GM21390 (cell line): ENCODE measurements around the gene EXOC6B.
"Not testable (repeated sequence)": the region's sequence is repeated elsewhere in the genome, so short reads cannot be mapped to it uniquely, and the experiment has no call there.

Experiments used
- ATAC-seq: cut with Tn5 transposase; IDR thresholded peaks from one replicate; pipeline ENCODE4 v1.9.1; 2021; ENCODE audit not compliant: unreplicated experiment

The EXOC6B gene

DNA sequence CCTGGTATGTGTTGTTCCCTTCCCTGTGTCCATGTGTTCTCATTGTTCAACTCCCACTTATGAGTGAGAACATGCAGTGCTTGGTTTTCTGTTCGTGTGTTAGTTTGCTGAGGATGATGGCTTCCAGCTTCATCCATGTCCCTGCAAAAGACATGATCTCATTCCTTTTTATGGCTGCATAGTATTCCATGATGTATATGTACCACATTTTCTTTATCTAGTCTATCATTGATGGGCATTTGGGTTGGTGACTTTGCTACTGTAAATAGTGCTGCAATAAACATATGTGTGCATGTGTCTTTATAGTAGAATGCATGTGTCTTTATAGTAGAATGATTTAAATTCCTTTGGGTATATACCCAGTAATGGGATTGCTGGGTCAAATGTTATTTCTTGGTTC, 341.2 kb downstream of the EXOC6B start:
- not testable (repeated sequence) for ATAC-seq

- ATAC-seq = no peak
These were observed 342.5 kb downstream of the EXOC6B start for GRCh38 chr2:72483346-72483745.

- no peak for ATAC-seq
These were observed 350.6 kb downstream of the EXOC6B start for GRCh38 chr2:72475246-72475645.

DNA sequence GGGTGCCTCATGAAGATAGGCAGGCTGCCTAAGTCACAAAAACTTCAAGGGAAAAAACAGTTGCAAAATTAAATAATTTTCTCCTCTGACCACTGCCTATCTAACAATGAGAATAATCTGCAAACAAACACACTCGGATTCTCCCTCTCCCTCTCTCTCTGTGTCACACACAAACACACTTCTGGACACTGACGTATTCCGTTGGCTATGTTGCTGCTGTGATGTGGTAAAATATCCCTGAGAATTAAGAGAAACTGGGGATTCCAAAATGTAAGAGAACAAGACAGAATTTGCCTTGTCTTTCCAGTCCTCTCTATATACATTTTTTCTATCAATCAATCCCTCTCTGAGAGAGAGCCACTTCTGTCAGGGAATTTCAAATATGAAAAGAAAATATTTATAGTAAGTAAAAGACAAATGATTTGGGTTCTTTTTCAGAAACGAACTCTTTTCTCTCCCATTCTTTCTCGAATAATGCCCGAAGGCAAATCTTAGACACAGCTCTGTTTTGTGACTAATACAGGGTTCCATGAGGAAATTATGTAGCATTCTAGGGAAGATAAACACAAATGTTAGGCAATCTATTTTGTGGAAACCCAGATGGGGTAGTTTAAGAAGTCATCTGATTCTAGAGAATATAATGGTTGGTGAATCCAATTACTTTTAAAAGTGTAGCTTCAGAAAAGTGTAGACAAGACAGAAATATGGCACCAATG, 367.9 kb downstream of the EXOC6B start:
- no peak for ATAC-seq

- ATAC-seq = no peak
These were observed 371.6 kb downstream of the EXOC6B start for GRCh38 chr2:72454189-72454588.

- no peak for ATAC-seq
These were observed 383.6 kb downstream of the EXOC6B start for GRCh38 chr2:72442270-72442669.

GRCh38 chr2:72439892-72440291, 385.9 kb downstream of the EXOC6B start:
- ATAC-seq = no peak

GRCh38 chr2:72438364-72438763, 387.5 kb downstream of the EXOC6B start:
- ATAC-seq = no peak

DNA sequence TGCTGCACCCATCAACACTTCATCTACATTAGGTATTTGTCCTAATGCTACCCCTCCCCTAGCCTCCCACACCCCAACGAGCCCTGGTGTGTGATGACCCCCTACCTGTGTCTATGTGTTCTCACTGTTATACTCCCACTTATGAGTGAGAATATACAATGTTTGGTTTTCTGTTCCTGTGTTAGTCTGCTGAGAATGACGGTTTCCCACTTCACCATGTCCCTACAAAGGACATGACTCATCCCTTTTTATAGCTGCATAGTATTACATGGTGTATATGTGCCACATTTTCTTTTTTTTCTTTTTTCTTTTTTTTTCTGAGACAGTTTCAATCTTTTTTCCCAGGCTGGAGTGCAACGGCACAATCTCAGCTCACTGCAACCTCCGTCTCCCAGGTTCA, 394.1 kb downstream of the EXOC6B start:
- ATAC-seq = no peak

- ATAC-seq = no peak
These were observed 398.6 kb downstream of the EXOC6B start for GRCh38 chr2:72427022-72427861.

DNA sequence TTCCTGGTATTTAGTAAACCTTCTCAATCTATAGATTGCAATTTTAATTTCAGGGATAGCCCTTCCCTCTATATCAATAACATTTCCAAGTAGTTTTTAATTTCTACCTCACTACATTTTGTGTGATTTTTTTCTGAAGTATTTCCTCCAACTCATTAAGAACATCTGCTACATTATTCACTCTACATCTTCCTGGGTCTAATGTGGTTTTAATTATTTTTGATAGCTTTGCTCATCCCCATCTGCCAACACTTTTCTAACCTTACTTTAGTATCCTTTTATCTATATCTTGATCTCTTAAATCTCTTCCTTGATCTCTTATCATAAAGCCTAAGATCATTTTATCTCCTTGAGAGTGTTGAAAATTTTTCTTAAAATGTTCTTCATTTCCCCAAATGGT, 399.8 kb downstream of the EXOC6B start:
- ATAC-seq = no peak

DNA sequence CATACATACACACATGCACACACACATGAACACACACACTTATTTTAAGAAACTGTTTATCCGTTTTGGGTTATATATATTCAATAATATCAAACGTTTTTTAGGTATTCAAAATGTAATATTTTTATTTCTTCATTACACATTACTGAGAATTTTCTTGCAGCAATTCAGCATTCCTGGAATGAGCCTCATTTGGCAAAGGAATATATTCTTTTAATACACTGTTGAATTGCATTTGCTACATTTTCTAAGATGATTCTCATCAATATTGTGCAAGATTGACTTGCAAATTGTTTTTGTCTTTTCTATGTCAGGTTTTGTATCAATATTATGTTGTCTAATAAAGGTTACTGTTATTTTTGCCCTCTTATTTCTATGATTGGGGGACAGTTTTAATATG, 402.1 kb downstream of the EXOC6B start:
- no peak for ATAC-seq

GRCh38 chr2:72421771-72422379, 404.0 kb downstream of the EXOC6B start:
- ATAC-seq = not testable (repeated sequence)

DNA sequence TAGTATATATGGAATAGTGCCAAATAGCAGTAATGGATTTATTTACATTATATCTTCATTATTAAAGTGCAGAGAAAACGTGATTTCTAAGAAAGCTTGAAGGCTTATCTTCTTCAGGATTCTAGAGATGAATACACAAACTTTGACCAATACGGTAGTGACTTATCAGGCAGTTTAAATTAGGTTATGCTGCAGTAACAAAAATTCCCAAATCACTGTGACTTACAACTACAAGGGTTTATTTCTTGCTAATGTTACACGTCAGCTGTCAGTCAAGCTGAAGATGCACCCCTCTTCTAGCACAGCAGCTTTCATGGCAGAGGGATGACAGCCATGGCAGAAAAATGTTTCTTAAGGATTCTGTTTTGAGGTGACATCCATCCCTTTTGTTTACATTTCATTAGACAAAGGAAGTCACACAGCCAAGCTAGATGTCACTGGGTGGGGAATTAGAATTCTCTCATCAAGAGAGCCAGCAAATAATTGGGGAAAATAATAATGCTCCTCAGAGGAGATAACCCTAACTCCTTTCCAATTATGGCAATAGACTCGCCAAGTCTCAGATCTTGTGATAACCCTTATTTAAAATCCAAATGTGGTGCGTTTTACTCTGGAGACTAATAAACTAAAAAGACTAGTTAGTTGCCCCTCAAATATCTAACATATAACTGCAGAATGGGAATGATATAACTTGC, 409.9 kb downstream of the EXOC6B start:
- ATAC-seq = no peak

GRCh38 chr2:72415241-72415661, 410.6 kb downstream of the EXOC6B start:
- ATAC-seq = no peak

DNA sequence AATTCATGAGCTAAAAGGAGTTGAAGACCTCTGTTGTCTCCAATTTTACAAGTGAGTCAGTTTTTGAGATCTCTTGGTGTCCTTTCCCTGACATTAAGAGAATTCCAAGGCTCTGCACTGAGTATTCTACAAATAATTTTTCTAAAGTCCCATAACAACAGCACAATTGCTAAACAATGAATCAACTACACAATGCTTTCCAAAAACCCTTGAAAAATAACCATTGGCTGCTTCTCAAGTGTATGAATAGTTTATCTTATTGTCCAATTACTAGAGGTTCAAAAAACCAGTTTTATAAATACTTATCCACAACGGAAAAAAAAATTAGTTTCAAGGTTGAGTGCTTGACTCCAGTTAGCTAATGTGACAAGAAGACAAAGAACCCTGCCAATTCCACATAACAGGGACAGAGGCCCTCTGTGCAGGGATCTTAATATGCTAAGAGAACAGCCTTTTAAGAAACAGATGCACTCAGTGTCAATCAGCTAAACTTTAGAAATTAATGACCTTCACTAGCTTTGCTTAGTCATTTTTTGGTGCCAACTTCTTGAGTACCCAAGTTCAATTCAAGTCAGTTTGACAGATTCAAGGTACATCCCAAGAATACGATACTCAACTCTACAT, 411.6 kb downstream of the EXOC6B start:
- no peak for ATAC-seq

DNA sequence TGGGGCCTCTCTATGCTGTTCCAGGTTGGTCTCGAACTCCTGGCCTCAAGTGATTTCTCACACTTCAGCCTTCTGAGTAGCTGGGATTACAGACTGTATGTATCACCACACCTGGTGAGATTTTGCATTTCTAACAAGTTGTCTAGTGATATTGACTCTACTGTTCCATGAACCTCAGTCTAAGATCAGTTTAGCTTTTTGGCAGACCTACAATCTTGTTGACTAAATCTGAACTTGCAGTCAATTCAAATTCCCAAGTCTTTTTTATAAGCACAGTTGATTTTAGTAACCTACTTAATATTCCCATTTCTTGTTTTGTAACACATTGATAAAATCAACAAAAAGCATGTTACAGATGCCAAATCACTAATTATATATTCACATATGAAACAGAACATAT, 412.1 kb downstream of the EXOC6B start:
- no peak for ATAC-seq

GRCh38 chr2:72412214-72412613, 413.6 kb downstream of the EXOC6B start:
- ATAC-seq = no peak

GRCh38 chr2:72399879-72400278, 426.0 kb downstream of the EXOC6B start:
- ATAC-seq = no peak

GRCh38 chr2:72395096-72395495, 430.7 kb downstream of the EXOC6B start:
- ATAC-seq = no peak

GRCh38 chr2:72394541-72395070, 431.2 kb downstream of the EXOC6B start:
- ATAC-seq = no peak
